Measurements from ENCODE around the gene PIK3R5. TPM values are rescaled to one million over a fixed set of nuclear protein-coding genes. Genes with fewer than 3 reads are reported as not detected.

The PIK3R5 gene
- total and polyA plus RNA-seq, 8 donors, result 0.69 to 6.8 (median 1.7) TPM

DNA sequence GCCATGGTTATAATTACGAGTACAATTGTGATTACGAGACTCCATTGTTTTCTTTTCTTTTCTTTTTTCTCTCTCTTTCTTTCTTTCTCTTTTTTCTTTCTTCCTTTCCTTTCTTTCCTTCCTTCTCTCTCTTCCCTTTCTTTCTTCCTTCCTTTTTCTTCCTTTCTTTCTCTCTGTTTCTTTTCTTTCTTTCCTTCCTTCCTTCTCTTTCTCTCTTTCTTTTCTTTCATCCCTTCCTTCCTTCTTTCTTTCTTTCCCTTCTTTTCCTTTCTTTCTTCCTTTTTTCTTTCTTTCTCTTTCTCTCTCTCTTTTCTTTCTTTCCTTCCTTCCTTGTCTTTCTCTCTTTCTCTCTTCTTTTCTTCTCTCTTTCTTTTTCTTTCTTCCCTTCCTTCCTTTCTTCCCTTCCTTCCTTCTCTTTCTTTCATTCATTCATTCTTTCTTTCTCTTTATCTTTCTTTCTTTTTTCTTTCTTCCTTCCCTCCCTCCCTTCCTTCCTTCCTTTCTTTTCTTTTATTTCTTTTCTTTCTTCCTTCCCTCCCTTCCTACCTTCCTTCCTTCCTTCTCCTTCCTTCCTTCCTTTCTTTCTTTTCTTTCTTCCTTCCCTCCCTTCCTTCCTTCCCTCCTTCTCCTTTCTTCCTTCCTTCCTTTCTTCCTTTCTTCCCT, 41.7 kb upstream of the PIK3R5 start:
- intact Hi-C loops (cut with DNase I), result no loop called here
- 87 to 98% methylated on average over 2 of the region's 2 CpGs for WGBS, 2 donors
- no peak overlapping the region for H3K4me3 ChIP-seq
- H3K9me3 ChIP-seq, result no peaks in the 10 kb centered on the region
- H3K36me3 ChIP-seq, result no peaks in the 10 kb centered on the region
- TF ChIP-seq, protein P1, sequence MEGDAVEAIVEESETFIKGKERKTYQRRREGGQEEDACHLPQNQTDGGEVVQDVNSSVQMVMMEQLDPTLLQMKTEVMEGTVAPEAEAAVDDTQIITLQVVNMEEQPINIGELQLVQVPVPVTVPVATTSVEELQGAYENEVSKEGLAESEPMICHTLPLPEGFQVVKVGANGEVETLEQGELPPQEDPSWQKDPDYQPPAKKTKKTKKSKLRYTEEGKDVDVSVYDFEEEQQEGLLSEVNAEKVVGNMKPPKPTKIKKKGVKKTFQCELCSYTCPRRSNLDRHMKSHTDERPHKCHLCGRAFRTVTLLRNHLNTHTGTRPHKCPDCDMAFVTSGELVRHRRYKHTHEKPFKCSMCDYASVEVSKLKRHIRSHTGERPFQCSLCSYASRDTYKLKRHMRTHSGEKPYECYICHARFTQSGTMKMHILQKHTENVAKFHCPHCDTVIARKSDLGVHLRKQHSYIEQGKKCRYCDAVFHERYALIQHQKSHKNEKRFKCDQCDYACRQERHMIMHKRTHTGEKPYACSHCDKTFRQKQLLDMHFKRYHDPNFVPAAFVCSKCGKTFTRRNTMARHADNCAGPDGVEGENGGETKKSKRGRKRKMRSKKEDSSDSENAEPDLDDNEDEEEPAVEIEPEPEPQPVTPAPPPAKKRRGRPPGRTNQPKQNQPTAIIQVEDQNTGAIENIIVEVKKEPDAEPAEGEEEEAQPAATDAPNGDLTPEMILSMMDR (IDR thresholded peaks at IDR 0.05), result no peak
- peaks cover 0 to 8% (median 3%) of the 10 kb centered on the region in 4 donors for H3K27me3 ChIP-seq
- peaks cover 0 to 4% (median 4%) of the 10 kb centered on the region in 3 donors for H3K4me1 ChIP-seq
- H3K27ac ChIP-seq, result no peak overlapping the region
- no peak for ATAC-seq
- no peak for DNase-seq
- FAIRE-seq, result no peak

DNA sequence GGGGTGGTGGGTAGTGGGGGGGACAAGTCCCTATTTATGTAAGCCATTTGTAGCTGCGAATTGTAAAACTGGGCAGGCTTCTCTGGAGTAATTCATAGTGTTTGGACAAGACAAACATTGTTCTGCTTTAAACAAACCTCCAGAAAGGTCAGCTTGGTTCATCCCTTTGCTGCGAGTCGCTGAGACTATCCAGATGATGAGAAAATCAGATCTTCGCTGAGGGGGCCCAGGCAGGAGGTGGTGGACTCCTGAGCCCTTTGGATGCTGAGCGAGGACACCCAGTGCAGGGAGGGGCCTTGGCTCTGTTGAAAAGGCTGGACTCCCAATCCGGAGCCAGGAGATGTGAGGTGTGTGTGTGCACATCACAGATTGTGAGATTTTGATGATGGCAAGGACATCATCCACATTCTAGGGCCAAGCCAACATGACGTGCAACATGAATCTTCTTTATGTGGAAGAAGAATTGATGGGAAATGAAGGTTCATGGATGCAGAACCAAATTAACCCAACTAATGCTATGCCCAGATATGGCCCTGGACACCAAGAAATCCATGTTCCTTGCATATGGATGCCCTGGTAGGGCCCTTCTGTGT, 40.8 kb upstream of the PIK3R5 start:
- FAIRE-seq, result no peak
- ATAC-seq, result no peak
- no peak for DNase-seq
- Histone ChIP-seq H3K27ac (no peak overlapping the region), H3K4me3 (no peak overlapping the region), H3K4me1 (peaks cover 0 to 4% (median 4%) of the 10 kb centered on the region in 3 donors), H3K36me3 (no peaks in the 10 kb centered on the region), H3K27me3 (peaks cover 0 to 8% (median 3%) of the 10 kb centered on the region in 4 donors), H3K9me3 (no peaks in the 10 kb centered on the region)
- WGBS, 2 donors, result 77 to 83% methylated on average over 7 of the region's 7 CpGs
- TF ChIP-seq, protein P1 (IDR thresholded peaks at IDR 0.05), result no peak
- intact Hi-C loops (cut with DNase I), result no loop called here

DNA sequence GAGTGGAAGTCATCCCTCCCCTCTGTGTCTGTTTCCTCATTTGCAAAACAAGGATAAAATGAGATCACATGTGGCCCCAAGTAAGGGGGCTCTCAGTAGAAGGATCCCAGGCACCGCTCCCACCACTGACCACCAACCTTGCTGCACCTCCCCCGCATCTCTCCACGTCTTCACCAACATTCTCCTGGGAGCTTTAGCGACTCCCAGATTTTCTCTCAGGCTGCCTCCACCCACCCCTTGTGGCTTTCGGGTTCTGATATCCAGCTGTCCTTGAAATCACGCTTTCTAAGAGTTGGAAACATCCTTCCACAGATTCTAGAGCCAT, 39.4 kb upstream of the PIK3R5 start:
- 74 to 76% methylated on average over 6 of the region's 6 CpGs for WGBS, 2 donors
- DNase-seq (no peak), ATAC-seq (no peak), FAIRE-seq (no peak)
- Histone ChIP-seq H3K36me3 (no peaks in the 10 kb centered on the region), H3K4me1 (peaks cover 0 to 4% (median 4%) of the 10 kb centered on the region in 3 donors), H3K9me3 (no peaks in the 10 kb centered on the region), H3K27ac (no peak overlapping the region), H3K27me3 (peaks cover 0 to 8% (median 3%) of the 10 kb centered on the region in 4 donors), H3K4me3 (no peak overlapping the region)
- intact Hi-C loops (cut with DNase I), result no loop called here
- TF ChIP-seq, protein P1 (IDR thresholded peaks at IDR 0.05), result no peak

DNA sequence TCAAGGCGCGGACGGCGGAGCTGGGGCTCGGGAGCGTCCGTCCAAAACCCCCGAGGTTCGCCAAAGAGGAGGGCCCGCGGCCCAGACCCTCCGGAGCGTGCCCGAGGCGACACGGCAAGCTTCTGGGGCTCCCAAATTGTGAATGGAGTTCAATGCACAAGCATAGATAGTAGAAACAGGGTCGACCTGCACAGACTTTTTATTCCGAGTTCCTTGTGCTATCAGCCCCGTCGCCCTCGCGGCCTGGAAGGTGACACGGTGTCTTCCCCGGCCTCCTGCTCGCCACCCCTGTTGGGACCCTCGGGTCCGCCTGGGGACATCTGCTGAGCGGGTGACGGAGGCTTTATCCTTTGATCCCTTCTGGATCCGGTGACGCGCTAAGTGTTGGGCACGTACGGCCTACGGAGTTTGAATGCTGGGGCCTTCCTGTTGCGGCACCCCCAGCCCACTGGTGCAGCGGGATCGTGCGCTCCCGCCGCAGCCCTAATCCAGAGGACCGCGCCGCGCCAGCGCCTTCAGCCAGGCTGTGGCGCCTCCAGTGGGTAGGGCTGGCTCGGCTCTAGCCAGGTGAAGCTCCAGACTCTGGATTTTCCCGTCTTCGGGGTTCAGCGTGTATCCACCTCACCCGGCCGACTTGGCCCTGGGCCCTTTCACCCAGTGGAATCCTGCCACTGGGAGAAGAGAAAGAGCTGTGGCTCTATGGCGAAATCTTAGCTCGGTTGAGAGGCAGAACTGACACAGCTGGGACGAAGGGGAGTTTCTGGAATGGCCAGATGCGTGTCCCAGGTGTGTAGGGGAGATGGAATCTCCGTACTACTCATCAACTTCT, 38.8 kb upstream of the PIK3R5 start:
- Histone ChIP-seq H3K36me3 (no peaks in the 10 kb centered on the region), H3K27me3 (peaks cover 0 to 8% (median 3%) of the 10 kb centered on the region in 4 donors), H3K4me3 (peak overlapping the region in 2 of 4 donors; percentile 43 to 56), H3K9me3 (no peaks in the 10 kb centered on the region), H3K27ac (no peak overlapping the region), H3K4me1 (peaks cover 0 to 4% (median 4%) of the 10 kb centered on the region in 3 donors)
- ATAC-seq (peak in 1 of 4 donors; percentile 14), DNase-seq (no peak), FAIRE-seq (no peak)
- intact Hi-C loops (cut with DNase I), result no loop called here
- TF ChIP-seq, protein P1 (IDR thresholded peaks at IDR 0.05), result no peak
- 33 to 44% methylated on average over 57 to 58 of the region's 58 CpGs for WGBS, 2 donors

All from pancreas (tissue), 10 donors.